K562 (cell line): ENCODE data around the gene GSTM2.
"Not testable (repeated sequence)": the region's sequence is repeated elsewhere in the genome, so short reads cannot be mapped to it uniquely, and the experiment has no call there.

ENCODE experiments used
- CREB3L1 ChIP-seq: fragments of 450-650 bp; IDR thresholded peaks from 2 replicates; pipeline ENCODE4 v1.6.1; 2014; ENCODE audit warnings: low read depth, mild to moderate bottlenecking, moderate library complexity, borderline replicate concordance
- CTCF ChIP-seq, 3 experiments: IDR thresholded peaks in 2 of 3; conservative IDR thresholded peaks in 1 of 3; 2 replicates each; pipeline ENCODE4 v1.5.1; 2011 to 2012; ENCODE audit warnings: low read length in 3 of 3, mild to moderate bottlenecking in 3 of 3, control low read depth in 2 of 3, improper control_type of control experiment in 1 of 3, inconsistent platforms in 1 of 3, low read depth in 1 of 3, mixed read lengths in 1 of 3, moderate library complexity in 1 of 3; ENCODE audit not compliant: insufficient read depth in 2 of 3
- DPF2 ChIP-seq: fragments of 450-650 bp; IDR thresholded peaks from 2 replicates; pipeline ENCODE4 v1.6.1; 2016
- FOXK2 ChIP-seq, 2 experiments: fragments of 450-650 bp; IDR thresholded peaks in 1 of 2; conservative IDR thresholded peaks in 1 of 2; 2 replicates each; pipeline ENCODE4 v1.6.1; 2016; ENCODE audit warnings: low read depth in 2 of 2, mild to moderate bottlenecking in 1 of 2
- KDM1A ChIP-seq, 2 experiments: fragments of 450-650 bp; IDR thresholded peaks; 2 replicates each; pipeline ENCODE4 v1.6.1; 2016; ENCODE audit warnings: mild to moderate bottlenecking in 2 of 2
- NCOA1 ChIP-seq: fragments of 450-650 bp; IDR thresholded peaks from 2 replicates; pipeline ENCODE4 v1.6.1; 2016; ENCODE audit warnings: low read depth
- POLR2A ChIP-seq: fragments of 450-650 bp; conservative IDR thresholded peaks from 2 replicates; pipeline ENCODE4 v1.6.1; 2016
- REST ChIP-seq, 2 experiments: fragments of 450-650 bp; formaldehyde crosslinking in 1 of 2; IDR thresholded peaks; 2 replicates each; pipeline versions ENCODE4 v1.4.0 to v1.6.1; 2014 to 2020; ENCODE audit warnings: mild to moderate bottlenecking in 2 of 2, borderline replicate concordance in 1 of 2, low read depth in 1 of 2
- TAF15 ChIP-seq: fragments of 200-400 bp; formaldehyde crosslinking; IDR thresholded peaks from 2 replicates; pipeline ENCODE4 v1.6.1; 2017; ENCODE audit warnings: mild to moderate bottlenecking, low read depth, low read length, moderate library complexity
- ZFX ChIP-seq: sonication (generic); formaldehyde crosslinking; IDR thresholded peaks from 2 replicates; pipeline ENCODE4 v1.8.0; 2022; ENCODE audit warnings: mild to moderate bottlenecking, missing genetic modification reagents, moderate library complexity
- ZNF551 ChIP-seq: fragments of 250-450 bp; sonication (Bioruptor Pico); IDR thresholded peaks from 2 replicates; pipeline ENCODE4 v1.5.0; 2021; ENCODE audit warnings: mild to moderate bottlenecking, moderate library complexity

GRCh38 chr1:109685399-109685798, 17.5 kb downstream of the GSTM2 start:
- TF ChIP-seq NCOA1; ZNF551 (CRISPR knock-in tag); CTCF (IDR thresholded peaks at IDR 0.05 in 2 of 3, conservative IDR thresholded peaks at IDR 0.05 in 1 of 3; ENCODE audit: insufficient read depth in 2 of 3, low read depth in 1 of 3, low read length in 3 of 3); REST (IDR thresholded peaks at IDR 0.05; ENCODE audit: borderline replicate concordance); REST (CRISPR knock-in tag; IDR thresholded peaks at IDR 0.05; ENCODE audit: low read depth); KDM1A (IDR thresholded peaks at IDR 0.05); CREB3L1; TAF15; DPF2; POLR2A; FOXK2 (conservative IDR thresholded peaks at IDR 0.05 in 1 of 2, IDR thresholded peaks at IDR 0.05 in 1 of 2; ENCODE audit: low read depth in 2 of 2); ZFX: not testable (repeated sequence)
